ENCODE measurements around the gene MYO1D.

Gene MYO1D

DNA sequence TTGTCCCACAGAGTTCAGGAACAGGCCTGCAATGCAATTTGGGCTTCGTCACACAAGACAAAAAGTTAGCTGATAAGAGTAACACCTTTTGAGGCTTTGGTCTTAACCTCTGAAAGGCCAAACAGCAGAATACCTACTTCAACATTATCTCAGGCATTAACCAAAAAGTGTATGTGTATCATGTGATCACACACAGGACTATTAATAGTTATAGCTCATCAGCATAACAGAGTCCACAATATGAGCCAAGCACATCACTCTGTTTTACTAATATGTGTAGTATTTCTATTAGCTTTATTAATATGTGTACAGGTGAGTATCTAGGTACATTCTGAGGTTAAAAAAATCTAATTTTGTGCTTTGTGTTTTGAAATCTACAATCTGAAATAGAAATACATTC lies 30.8 kb downstream of the MYO1D start:
- no peak for TF ChIP-seq TCF12 (IDR thresholded peaks at IDR 0.05; ENCODE audit: low read depth)
- TF ChIP-seq, protein P1, sequence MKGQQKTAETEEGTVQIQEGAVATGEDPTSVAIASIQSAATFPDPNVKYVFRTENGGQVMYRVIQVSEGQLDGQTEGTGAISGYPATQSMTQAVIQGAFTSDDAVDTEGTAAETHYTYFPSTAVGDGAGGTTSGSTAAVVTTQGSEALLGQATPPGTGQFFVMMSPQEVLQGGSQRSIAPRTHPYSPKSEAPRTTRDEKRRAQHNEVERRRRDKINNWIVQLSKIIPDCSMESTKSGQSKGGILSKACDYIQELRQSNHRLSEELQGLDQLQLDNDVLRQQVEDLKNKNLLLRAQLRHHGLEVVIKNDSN (IDR thresholded peaks at IDR 0.05) = no peak
- no peak for TF ChIP-seq EGR1 (IDR thresholded peaks at IDR 0.05)
- TF ChIP-seq, protein P2, sequence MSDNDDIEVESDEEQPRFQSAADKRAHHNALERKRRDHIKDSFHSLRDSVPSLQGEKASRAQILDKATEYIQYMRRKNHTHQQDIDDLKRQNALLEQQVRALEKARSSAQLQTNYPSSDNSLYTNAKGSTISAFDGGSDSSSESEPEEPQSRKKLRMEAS (IDR thresholded peaks at IDR 0.05) = no peak
- TF ChIP-seq TAF1 (IDR thresholded peaks at IDR 0.05; ENCODE audit: low read depth) = no peak
- TF ChIP-seq NFIC (IDR thresholded peaks at IDR 0.05) = no peak
- TF ChIP-seq, protein P3, sequence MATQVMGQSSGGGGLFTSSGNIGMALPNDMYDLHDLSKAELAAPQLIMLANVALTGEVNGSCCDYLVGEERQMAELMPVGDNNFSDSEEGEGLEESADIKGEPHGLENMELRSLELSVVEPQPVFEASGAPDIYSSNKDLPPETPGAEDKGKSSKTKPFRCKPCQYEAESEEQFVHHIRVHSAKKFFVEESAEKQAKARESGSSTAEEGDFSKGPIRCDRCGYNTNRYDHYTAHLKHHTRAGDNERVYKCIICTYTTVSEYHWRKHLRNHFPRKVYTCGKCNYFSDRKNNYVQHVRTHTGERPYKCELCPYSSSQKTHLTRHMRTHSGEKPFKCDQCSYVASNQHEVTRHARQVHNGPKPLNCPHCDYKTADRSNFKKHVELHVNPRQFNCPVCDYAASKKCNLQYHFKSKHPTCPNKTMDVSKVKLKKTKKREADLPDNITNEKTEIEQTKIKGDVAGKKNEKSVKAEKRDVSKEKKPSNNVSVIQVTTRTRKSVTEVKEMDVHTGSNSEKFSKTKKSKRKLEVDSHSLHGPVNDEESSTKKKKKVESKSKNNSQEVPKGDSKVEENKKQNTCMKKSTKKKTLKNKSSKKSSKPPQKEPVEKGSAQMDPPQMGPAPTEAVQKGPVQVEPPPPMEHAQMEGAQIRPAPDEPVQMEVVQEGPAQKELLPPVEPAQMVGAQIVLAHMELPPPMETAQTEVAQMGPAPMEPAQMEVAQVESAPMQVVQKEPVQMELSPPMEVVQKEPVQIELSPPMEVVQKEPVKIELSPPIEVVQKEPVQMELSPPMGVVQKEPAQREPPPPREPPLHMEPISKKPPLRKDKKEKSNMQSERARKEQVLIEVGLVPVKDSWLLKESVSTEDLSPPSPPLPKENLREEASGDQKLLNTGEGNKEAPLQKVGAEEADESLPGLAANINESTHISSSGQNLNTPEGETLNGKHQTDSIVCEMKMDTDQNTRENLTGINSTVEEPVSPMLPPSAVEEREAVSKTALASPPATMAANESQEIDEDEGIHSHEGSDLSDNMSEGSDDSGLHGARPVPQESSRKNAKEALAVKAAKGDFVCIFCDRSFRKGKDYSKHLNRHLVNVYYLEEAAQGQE (IDR thresholded peaks at IDR 0.05; ENCODE audit: low read depth) = no peak
- TF ChIP-seq TEAD4 (IDR thresholded peaks at IDR 0.05) = no peak
- TF ChIP-seq CREB1 (IDR thresholded peaks at IDR 0.05; ENCODE audit: low read depth) = no peak
- TF ChIP-seq FOXM1 (IDR thresholded peaks at IDR 0.05; ENCODE audit: borderline replicate concordance, low read depth) = no peak
- TF ChIP-seq YY1 (IDR thresholded peaks at IDR 0.05; ENCODE audit: low read depth) = no peak
- no peak for TF ChIP-seq EP300 (IDR thresholded peaks at IDR 0.05; ENCODE audit: borderline replicate concordance)
- no peak for TF ChIP-seq RAD21 (IDR thresholded peaks at IDR 0.05; ENCODE audit: low read depth)
- no peak for TF ChIP-seq ZBTB7A (IDR thresholded peaks at IDR 0.05; ENCODE audit: low read depth)

DNA sequence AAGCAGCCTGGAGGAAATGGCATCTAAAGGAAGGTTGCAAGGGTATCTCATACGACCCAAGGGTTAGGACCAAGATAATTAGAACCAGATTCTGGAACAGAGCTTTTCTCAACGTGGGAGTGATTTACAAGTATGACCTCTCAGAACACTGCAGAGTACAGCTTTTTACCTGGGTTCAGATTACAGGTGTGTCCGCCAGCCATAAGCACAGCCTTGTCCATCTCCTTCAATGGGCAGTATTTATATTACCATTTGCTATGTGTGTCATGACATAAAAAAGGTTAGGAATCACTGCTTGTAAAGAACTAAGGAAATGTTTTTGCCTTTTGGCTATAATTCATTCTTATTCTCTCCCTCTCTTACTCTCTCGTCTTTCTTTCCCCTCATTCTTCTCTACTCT lies 36.7 kb downstream of the MYO1D start:
- no peak for TF ChIP-seq TEAD4 (IDR thresholded peaks at IDR 0.05)
- TF ChIP-seq FOXM1 (IDR thresholded peaks at IDR 0.05; ENCODE audit: borderline replicate concordance, low read depth) = no peak
- TF ChIP-seq YY1 (IDR thresholded peaks at IDR 0.05; ENCODE audit: low read depth) = no peak
- TF ChIP-seq ZBTB7A (IDR thresholded peaks at IDR 0.05; ENCODE audit: low read depth) = no peak
- TF ChIP-seq, protein P3 (IDR thresholded peaks at IDR 0.05; ENCODE audit: low read depth) = no peak
- TF ChIP-seq CREB1 (IDR thresholded peaks at IDR 0.05; ENCODE audit: low read depth) = no peak
- no peak for TF ChIP-seq NFIC (IDR thresholded peaks at IDR 0.05)
- no peak for TF ChIP-seq RAD21 (IDR thresholded peaks at IDR 0.05; ENCODE audit: low read depth)
- TF ChIP-seq, protein P2 (IDR thresholded peaks at IDR 0.05) = no peak
- no peak for TF ChIP-seq EP300 (IDR thresholded peaks at IDR 0.05; ENCODE audit: borderline replicate concordance)
- TF ChIP-seq TAF1 (IDR thresholded peaks at IDR 0.05; ENCODE audit: low read depth) = no peak
- no peak for TF ChIP-seq TCF12 (IDR thresholded peaks at IDR 0.05; ENCODE audit: low read depth)
- no peak for TF ChIP-seq CEBPB (IDR thresholded peaks at IDR 0.05)
- no peak for TF ChIP-seq EGR1 (IDR thresholded peaks at IDR 0.05)
- TF ChIP-seq, protein P1 (IDR thresholded peaks at IDR 0.05) = no peak

DNA sequence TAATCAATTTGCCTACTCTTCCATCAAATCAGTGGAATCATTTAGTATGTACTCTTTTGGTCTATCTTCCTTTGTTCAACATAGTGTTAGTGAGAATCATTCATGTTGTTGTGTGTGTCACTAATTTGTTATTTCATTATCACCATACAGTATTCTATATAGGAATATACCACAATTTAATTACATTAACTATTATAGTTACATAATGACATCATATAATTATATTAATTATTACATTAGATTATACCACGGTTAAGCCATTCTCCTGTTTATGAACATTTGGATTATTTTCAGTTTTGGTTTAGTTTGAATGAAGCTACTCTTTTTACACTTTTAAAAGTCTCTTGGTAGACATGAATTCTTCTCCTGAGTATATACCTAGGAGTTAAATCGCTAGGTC lies 40.4 kb downstream of the MYO1D start:
- TF ChIP-seq, protein P2 (IDR thresholded peaks at IDR 0.05) = no peak
- TF ChIP-seq ZBTB7A (IDR thresholded peaks at IDR 0.05; ENCODE audit: low read depth) (no peak), CEBPB (IDR thresholded peaks at IDR 0.05) (no peak), TCF12 (IDR thresholded peaks at IDR 0.05; ENCODE audit: low read depth) (no peak), NFIC (IDR thresholded peaks at IDR 0.05) (no peak)

DNA sequence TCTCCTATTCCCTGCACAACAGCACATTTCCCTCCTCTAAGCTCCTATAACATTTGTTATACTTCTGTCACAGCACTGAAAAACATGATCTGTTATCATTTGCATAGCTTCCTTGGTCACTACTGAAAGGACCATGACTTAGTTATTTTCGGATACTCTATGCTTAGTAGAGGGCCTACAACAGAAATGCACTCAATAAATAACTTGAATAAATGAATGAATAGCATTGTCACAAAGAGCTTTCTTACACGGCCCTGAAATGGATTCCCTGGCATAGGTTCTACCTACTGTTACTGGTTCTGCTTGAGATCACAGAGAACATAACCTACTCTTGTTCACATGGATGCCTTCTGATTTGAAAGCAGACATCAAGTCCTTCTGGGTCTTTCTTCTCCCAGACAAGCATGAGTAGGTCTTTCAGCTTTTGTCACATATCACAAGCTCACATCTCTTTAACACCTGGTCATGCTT lies 41.6 kb downstream of the MYO1D start:
- TF ChIP-seq ZBTB7A (IDR thresholded peaks at IDR 0.05; ENCODE audit: low read depth) (no peak), CREB1 (IDR thresholded peaks at IDR 0.05; ENCODE audit: low read depth) (no peak), YY1 (IDR thresholded peaks at IDR 0.05; ENCODE audit: low read depth) (no peak), TAF1 (IDR thresholded peaks at IDR 0.05; ENCODE audit: low read depth) (no peak), CEBPB (IDR thresholded peaks at IDR 0.05) (no peak), FOXM1 (IDR thresholded peaks at IDR 0.05; ENCODE audit: borderline replicate concordance, low read depth) (no peak), NFIC (IDR thresholded peaks at IDR 0.05) (no peak), TEAD4 (IDR thresholded peaks at IDR 0.05) (no peak), EP300 (IDR thresholded peaks at IDR 0.05; ENCODE audit: borderline replicate concordance) (no peak), RAD21 (IDR thresholded peaks at IDR 0.05; ENCODE audit: low read depth) (no peak), TCF12 (IDR thresholded peaks at IDR 0.05; ENCODE audit: low read depth) (no peak), EGR1 (IDR thresholded peaks at IDR 0.05) (no peak)
- TF ChIP-seq, protein P1 (IDR thresholded peaks at IDR 0.05) = no peak
- TF ChIP-seq, protein P2 (IDR thresholded peaks at IDR 0.05) = no peak
- TF ChIP-seq, protein P3 (IDR thresholded peaks at IDR 0.05; ENCODE audit: low read depth) = no peak

Data from Ishikawa (cell line).